DOHH2 (cell line): ENCODE results near the gene SCG5.

Source experiments
- H3F3A ChIP-seq: fragments of 200-600 bp; sonication (generic), shearing (Covaris generic); 2 replicates; pipeline ENCODE4 v1.6.0; 2016; ENCODE audit warnings: antibody characterized with exemption, mild to moderate bottlenecking; ENCODE audit not compliant: control insufficient read depth, insufficient read depth
- H3K27ac ChIP-seq: fragments of 200-600 bp; sonication (generic); 2 replicates; pipeline ENCODE4 v1.5.1; 2014; ENCODE audit warnings: low read depth, mild to moderate bottlenecking, low read length, moderate library complexity
- H3K27me3 ChIP-seq: fragments of 200-600 bp; sonication (generic); 2 replicates; pipeline ENCODE4 v1.6.1; 2014; ENCODE audit warnings: mild to moderate bottlenecking, low read length, mixed read lengths; ENCODE audit not compliant: control insufficient read depth
- H3K36me3 ChIP-seq: fragments of 200-600 bp; sonication (generic); 2 replicates; pipeline ENCODE4 v1.6.1; 2014; ENCODE audit warnings: mild to moderate bottlenecking, low read length, moderate library complexity, mixed read lengths; ENCODE audit not compliant: control insufficient read depth
- H3K4me1 ChIP-seq: fragments of 200-600 bp; sonication (generic); 2 replicates; pipeline ENCODE4 v1.6.1; 2014; ENCODE audit warnings: mild to moderate bottlenecking, low read length, mixed read lengths; ENCODE audit not compliant: control insufficient read depth
- H3K4me2 ChIP-seq: fragments of 200-600 bp; sonication (generic); 2 replicates; pipeline ENCODE4 v1.6.0; 2014; ENCODE audit warnings: mild to moderate bottlenecking, low read length, moderate library complexity
- H3K4me3 ChIP-seq: fragments of 200-600 bp; sonication (generic); 2 replicates; pipeline ENCODE4 v1.5.1; 2014; ENCODE audit warnings: mild to moderate bottlenecking, low read length, mixed read lengths
- H3K79me2 ChIP-seq: fragments of 200-600 bp; sonication (generic); 2 replicates; pipeline ENCODE4 v1.6.1; 2014; ENCODE audit warnings: mild to moderate bottlenecking, low read length, mixed read lengths; ENCODE audit not compliant: control insufficient read depth
- H3K9me2 ChIP-seq: fragments of 200-600 bp; sonication (generic); replicated peaks from 2 replicates; pipeline ENCODE4 v1.6.1; 2014; ENCODE audit warnings: mild to moderate bottlenecking, low read length, mixed read lengths; ENCODE audit not compliant: control insufficient read depth
- H3K9me3 ChIP-seq: fragments of 200-600 bp; sonication (generic); 2 replicates; pipeline ENCODE4 v1.6.1; 2014; ENCODE audit warnings: antibody characterized with exemption, low read length, mixed read lengths; ENCODE audit not compliant: control insufficient read depth, insufficient read depth
- H4K20me1 ChIP-seq: fragments of 200-600 bp; sonication (generic); 2 replicates; pipeline ENCODE4 v1.6.0; 2014; ENCODE audit warnings: low read depth, mild to moderate bottlenecking, antibody characterized with exemption, low read length, moderate library complexity; ENCODE audit not compliant: control insufficient read depth, insufficient read depth
- CTCF ChIP-seq: fragments of 200-600 bp; sonication (generic); IDR thresholded peaks from one replicate; pipeline ENCODE4 v1.5.1; 2014; ENCODE audit warnings: antibody characterized with exemption, mild to moderate bottlenecking, low read depth, low read length; ENCODE audit not compliant: poor library complexity, severe bottlenecking
- EZH2phosphoT487 ChIP-seq: fragments of 200-600 bp; sonication (generic); IDR thresholded peaks from 2 replicates; pipeline ENCODE4 v1.6.1; 2017; ENCODE audit warnings: borderline replicate concordance, mild to moderate bottlenecking, antibody characterized with exemption, low read length, moderate library complexity, mixed read lengths

SCG5 gene

GRCh38 chr15:32657941-32658340, 16.4 kb downstream of the SCG5 start:
- Histone ChIP-seq H3K27me3 (no peaks in the 10 kb centered on the region), H3K9me2 (no peaks in the 10 kb centered on the region), H3F3A (peaks cover 12% of the 10 kb centered on the region; the same call in 1 of the 2 replicates), H3K4me3 (no peak overlapping the region), H3K79me2 (no peaks in the 10 kb centered on the region), H3K36me3 (peaks cover 29% of the 10 kb centered on the region), H3K27ac (no peak overlapping the region), H3K9me3 (no peaks in the 10 kb centered on the region), H4K20me1 (no peaks in the 10 kb centered on the region), H3K4me2 (no peak overlapping the region), H3K4me1 (no peaks in the 10 kb centered on the region)
- TF ChIP-seq EZH2phosphoT487 (no peak), CTCF (no peak)

GRCh38 chr15:32659340-32660155, 18.0 kb downstream of the SCG5 start:
- no peaks in the 10 kb centered on the region for H4K20me1 ChIP-seq

GRCh38 chr15:32663671-32664070, 22.2 kb downstream of the SCG5 start:
- Histone ChIP-seq H3K36me3 (no peaks in the 10 kb centered on the region), H3K27me3 (no peaks in the 10 kb centered on the region), H3K9me3 (no peaks in the 10 kb centered on the region)

More at GRCh38 chr15:32659340-32660155, 18.0 kb downstream of the SCG5 start:
- no peaks in the 10 kb centered on the region for H3K9me3 ChIP-seq
- no peaks in the 10 kb centered on the region for H3K27me3 ChIP-seq
- H3F3A ChIP-seq: peaks cover 9% of the 10 kb centered on the region; the same call in 1 of the 2 replicates
- TF ChIP-seq CTCF (no peak), EZH2phosphoT487 (no peak)
- no peaks in the 10 kb centered on the region for H3K4me1 ChIP-seq
- H3K4me3 ChIP-seq: no peak overlapping the region
- H3K79me2 ChIP-seq: no peaks in the 10 kb centered on the region
- no peak overlapping the region for H3K4me2 ChIP-seq
- no peak overlapping the region for H3K27ac ChIP-seq
- no peaks in the 10 kb centered on the region for H3K9me2 ChIP-seq
- peaks cover 13% of the 10 kb centered on the region for H3K36me3 ChIP-seq

More at GRCh38 chr15:32663671-32664070, 22.2 kb downstream of the SCG5 start:
- Histone ChIP-seq H3K4me3 (no peak overlapping the region), H3K27ac (no peak overlapping the region), H3K4me1 (no peaks in the 10 kb centered on the region), H3F3A (peaks cover 9% of the 10 kb centered on the region; the same call in 1 of the 2 replicates), H4K20me1 (no peaks in the 10 kb centered on the region), H3K9me2 (no peaks in the 10 kb centered on the region), H3K79me2 (no peaks in the 10 kb centered on the region), H3K4me2 (no peak overlapping the region)
- TF ChIP-seq CTCF (no peak), EZH2phosphoT487 (no peak)
